Osteocyte (in vitro differentiated cells): ENCODE data around the gene PGLYRP3. TPM values are rescaled to one million over a fixed set of nuclear protein-coding genes. Genes with fewer than 3 reads are reported as not detected.

Experiments
- DNase-seq: peaks from one replicate; pipeline ENCODE4 v3.0.0; 2021; ENCODE audit warnings: mixed read lengths; ENCODE audit not compliant: unreplicated experiment; ENCODE audit errors: extremely low spot score
- H3K27ac Mint-ChIP-seq: one replicate; pipeline ENCODE4 v1.8.0; 2021; ENCODE audit warnings: mild to moderate bottlenecking, mixed read lengths; ENCODE audit not compliant: unreplicated experiment
- H3K27me3 Mint-ChIP-seq: one replicate; pipeline ENCODE4 v1.8.0; 2021; ENCODE audit warnings: mixed read lengths; ENCODE audit not compliant: unreplicated experiment
- H3K36me3 Mint-ChIP-seq: one replicate; pipeline ENCODE4 v1.8.0; 2021; ENCODE audit warnings: mixed read lengths; ENCODE audit not compliant: unreplicated experiment
- H3K4me1 Mint-ChIP-seq: one replicate; pipeline ENCODE4 v1.8.0; 2021; ENCODE audit warnings: mixed read lengths; ENCODE audit not compliant: unreplicated experiment
- H3K4me3 Mint-ChIP-seq: one replicate; pipeline ENCODE4 v1.8.0; 2021; ENCODE audit warnings: mild to moderate bottlenecking, moderate library complexity, mixed read lengths; ENCODE audit not compliant: unreplicated experiment
- H3K9me3 Mint-ChIP-seq: one replicate; pipeline ENCODE4 v1.8.0; 2021; ENCODE audit warnings: mixed read lengths; ENCODE audit not compliant: unreplicated experiment
- CTCF ChIP-seq: fragments of 200-600 bp; sonication (generic); IDR thresholded peaks from 2 replicates; pipeline ENCODE4 v1.5.0; 2021; ENCODE audit warnings: antibody characterized with exemption, mild to moderate bottlenecking, moderate library complexity
- total RNA-seq: library from RNA; stranded (reverse); gene quantifications from 2 replicates; pipeline ENCODE4 v1.2.1, GENCODE V29; 2021

The PGLYRP3 gene
- total RNA-seq, 1 donor from 2014 or later, result not detected

- H3K27me3 Mint-ChIP-seq, result no peaks in the 10 kb centered on the region
- H3K4me1 Mint-ChIP-seq, result no peaks in the 10 kb centered on the region
- no peak overlapping the region for H3K27ac Mint-ChIP-seq
- no peaks in the 10 kb centered on the region for H3K9me3 Mint-ChIP-seq
- no peaks in the 10 kb centered on the region for H3K36me3 Mint-ChIP-seq
- TF ChIP-seq CTCF, result no peak
- H3K4me3 Mint-ChIP-seq, result no peak overlapping the region
- no peak for DNase-seq
Observed at GRCh38 chr1:153308540-153308939, 4.2 kb downstream of the PGLYRP3 start.

- Mint-ChIP-seq H3K27me3 (no peaks in the 10 kb centered on the region), H3K36me3 (no peaks in the 10 kb centered on the region), H3K27ac (no peak overlapping the region), H3K4me1 (no peaks in the 10 kb centered on the region), H3K9me3 (no peaks in the 10 kb centered on the region), H3K4me3 (no peak overlapping the region)
- no peak for TF ChIP-seq CTCF
- no peak for DNase-seq
Observed at GRCh38 chr1:153307221-153307600, 5.5 kb downstream of the PGLYRP3 start.

GRCh38 chr1:153306303-153307220 is 6.2 kb downstream of the PGLYRP3 start:
- Mint-ChIP-seq H3K4me3 (no peak overlapping the region), H3K9me3 (no peaks in the 10 kb centered on the region), H3K36me3 (no peaks in the 10 kb centered on the region), H3K27ac (no peak overlapping the region), H3K27me3 (no peaks in the 10 kb centered on the region), H3K4me1 (no peaks in the 10 kb centered on the region)
- no peak for TF ChIP-seq CTCF
- no peak for DNase-seq

- DNase-seq, result no peak
Observed at GRCh38 chr1:153305682-153306081, 7.1 kb downstream of the PGLYRP3 start.

More at GRCh38 chr1:153305682-153306081, 7.1 kb downstream of the PGLYRP3 start:
- H3K4me1 Mint-ChIP-seq, result no peaks in the 10 kb centered on the region
- no peak overlapping the region for H3K27ac Mint-ChIP-seq
- no peaks in the 10 kb centered on the region for H3K27me3 Mint-ChIP-seq
- no peak for TF ChIP-seq CTCF
- no peaks in the 10 kb centered on the region for H3K9me3 Mint-ChIP-seq
- no peaks in the 10 kb centered on the region for H3K36me3 Mint-ChIP-seq
- no peak overlapping the region for H3K4me3 Mint-ChIP-seq
